ENCODE data around the gene TMEM38A. TPM values are rescaled to one million over a fixed set of nuclear protein-coding genes. Genes with fewer than 3 reads are reported as not detected.
"Not testable (repeated sequence)": the region's sequence is repeated elsewhere in the genome, so short reads cannot be mapped to it uniquely, and the experiment has no call there.

TMEM38A gene
- total RNA-seq, 3 donors from 2014 or later: 5.6 to 6.0 (median 5.8) TPM

DNA sequence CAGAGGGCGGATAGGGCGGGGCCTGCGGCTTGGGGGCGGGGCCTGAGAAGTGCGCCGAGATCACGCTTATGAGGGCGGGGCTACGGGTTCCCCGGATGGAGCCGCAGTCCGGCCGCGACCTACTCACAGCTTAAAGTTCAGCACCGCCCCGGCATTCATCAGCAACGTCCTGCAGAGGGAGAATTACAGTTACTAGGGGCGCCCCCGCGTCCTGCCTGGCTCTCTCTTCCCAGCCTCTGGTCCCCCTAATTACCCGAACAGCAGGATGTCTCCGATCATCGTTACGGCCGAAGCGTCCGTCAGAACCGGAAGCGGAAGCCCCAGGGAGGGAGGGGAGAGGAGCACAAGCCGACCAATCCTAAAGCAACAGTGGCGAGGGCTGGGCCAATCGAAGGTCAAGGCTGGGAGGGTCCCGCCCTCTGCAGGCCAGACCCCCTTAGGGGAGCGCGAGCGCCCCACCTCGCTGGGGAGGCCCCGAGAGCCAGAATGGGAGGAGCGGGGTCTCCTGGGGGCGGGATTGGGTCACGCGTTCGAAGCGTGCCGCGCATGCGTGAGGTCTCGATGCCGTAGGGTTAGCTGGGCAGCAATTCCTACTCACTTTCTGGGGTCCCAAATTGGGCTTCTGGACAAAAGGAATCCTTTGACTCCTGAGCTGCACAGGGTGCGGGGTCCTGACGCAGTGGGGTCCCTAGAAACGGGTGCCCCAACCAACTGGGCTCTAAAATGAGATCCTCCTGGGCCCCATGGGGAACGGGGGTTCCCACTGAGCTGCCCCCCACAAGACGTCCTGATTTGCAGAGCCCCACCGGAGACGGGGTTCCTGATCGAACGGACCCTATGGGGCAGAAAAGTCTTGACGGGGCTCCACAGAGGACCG is 869 bp upstream of the TMEM38A start, which contains the start of gene SMIM7:
SMIM7 (minus strand) TSS at position 313 of the 877 bp plus-strand sequence; CDS start at position 279, 34 bp downstream.
- ATAC-seq (peak; percentile 97), DNase-seq (peak; percentile 98 to 99 (median 99))
- Histone ChIP-seq H3K4me1 (ENCODE audit: low read depth) (peaks cover 12% of the 10 kb centered on the region), H3K4me3 (peak within 1 kb of the TSS; percentile 42), H3K36me3 (ENCODE audit: low read depth) (no peaks in the 10 kb centered on the region), H3K9me3 (no peaks in the 10 kb centered on the region)
- TF ChIP-seq, protein P1, sequence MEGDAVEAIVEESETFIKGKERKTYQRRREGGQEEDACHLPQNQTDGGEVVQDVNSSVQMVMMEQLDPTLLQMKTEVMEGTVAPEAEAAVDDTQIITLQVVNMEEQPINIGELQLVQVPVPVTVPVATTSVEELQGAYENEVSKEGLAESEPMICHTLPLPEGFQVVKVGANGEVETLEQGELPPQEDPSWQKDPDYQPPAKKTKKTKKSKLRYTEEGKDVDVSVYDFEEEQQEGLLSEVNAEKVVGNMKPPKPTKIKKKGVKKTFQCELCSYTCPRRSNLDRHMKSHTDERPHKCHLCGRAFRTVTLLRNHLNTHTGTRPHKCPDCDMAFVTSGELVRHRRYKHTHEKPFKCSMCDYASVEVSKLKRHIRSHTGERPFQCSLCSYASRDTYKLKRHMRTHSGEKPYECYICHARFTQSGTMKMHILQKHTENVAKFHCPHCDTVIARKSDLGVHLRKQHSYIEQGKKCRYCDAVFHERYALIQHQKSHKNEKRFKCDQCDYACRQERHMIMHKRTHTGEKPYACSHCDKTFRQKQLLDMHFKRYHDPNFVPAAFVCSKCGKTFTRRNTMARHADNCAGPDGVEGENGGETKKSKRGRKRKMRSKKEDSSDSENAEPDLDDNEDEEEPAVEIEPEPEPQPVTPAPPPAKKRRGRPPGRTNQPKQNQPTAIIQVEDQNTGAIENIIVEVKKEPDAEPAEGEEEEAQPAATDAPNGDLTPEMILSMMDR (IDR thresholded peaks at IDR 0.05): no peak
- intact Hi-C loops (cut with DNase I, micrococcal nuclease): no loop called here

- Histone ChIP-seq H3K36me3 (ENCODE audit: low read depth) (no peaks in the 10 kb centered on the region), H3K9me3 (no peaks in the 10 kb centered on the region), H3K4me1 (ENCODE audit: low read depth) (peaks cover 12% of the 10 kb centered on the region), H3K4me3 (peak overlapping the region; percentile 42)
- TF ChIP-seq, protein P1 (IDR thresholded peaks at IDR 0.05): no peak
- ATAC-seq (no peak), DNase-seq (peak; percentile 37 to 73 (median 61))
- intact Hi-C loops (cut with DNase I, micrococcal nuclease): no loop called here
These were observed 618 bp downstream of the TMEM38A start for GRCh38 chr19:16661480-16662034.

GRCh38 chr19:16668176-16668575 is 7.2 kb downstream of the TMEM38A start:
- no peaks in the 10 kb centered on the region for H3K4me1 ChIP-seq (ENCODE audit: low read depth)
- H3K4me3 ChIP-seq: no peak overlapping the region
- no peaks in the 10 kb centered on the region for H3K9me3 ChIP-seq
- intact Hi-C loops (cut with DNase I, micrococcal nuclease): no loop called here
- TF ChIP-seq, protein P1 (IDR thresholded peaks at IDR 0.05): no peak
- ATAC-seq (no peak), DNase-seq (no peak)
- no peaks in the 10 kb centered on the region for H3K36me3 ChIP-seq (ENCODE audit: low read depth)

DNA sequence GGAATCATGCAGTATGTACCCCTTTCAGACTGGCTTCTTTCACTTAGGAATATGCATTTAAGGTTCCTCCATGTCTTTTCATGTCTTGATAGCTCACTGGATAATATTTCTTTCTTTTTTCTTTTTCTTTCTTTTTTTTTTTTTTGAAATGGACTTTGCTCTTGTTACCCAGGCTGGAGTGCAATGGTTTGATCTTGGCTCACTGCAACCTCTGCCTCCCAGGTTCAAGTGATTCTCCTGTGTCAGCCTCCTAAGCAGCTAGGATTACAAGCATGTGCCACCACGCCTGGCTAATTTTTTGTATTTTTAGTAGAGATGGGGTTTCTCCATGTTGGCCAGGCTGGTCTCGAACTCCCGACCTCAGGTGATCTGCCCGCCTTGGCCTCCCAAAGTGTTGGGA is 7.8 kb downstream of the TMEM38A start:
- H3K4me3 ChIP-seq; H3K4me1 ChIP-seq (ENCODE audit: low read depth); intact Hi-C loops (cut with DNase I, micrococcal nuclease); DNase-seq; H3K36me3 ChIP-seq (ENCODE audit: low read depth); ATAC-seq; H3K9me3 ChIP-seq: not testable (repeated sequence)

DNA sequence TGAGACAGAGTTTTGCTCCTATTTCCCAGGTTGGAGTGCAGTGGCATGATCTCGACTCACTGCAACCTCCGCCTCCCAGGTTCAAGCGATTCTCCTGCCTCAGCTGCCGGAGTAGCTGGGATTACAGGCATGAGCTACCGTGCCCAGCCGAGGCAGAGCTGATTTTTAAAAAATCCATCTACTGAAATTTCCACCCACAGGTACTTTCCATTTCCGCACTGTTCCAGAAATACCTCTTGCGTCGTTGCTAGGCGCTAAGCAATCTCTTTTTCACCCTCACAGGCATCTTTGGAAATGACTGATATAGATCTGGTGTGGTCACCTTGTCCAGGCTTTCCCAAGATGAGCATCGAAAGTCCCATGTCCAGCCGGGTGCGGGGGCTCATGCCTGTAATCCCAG is 9.4 kb downstream of the TMEM38A start:
- TF ChIP-seq, protein P1 (IDR thresholded peaks at IDR 0.05): no peak
- Histone ChIP-seq H3K9me3 (no peaks in the 10 kb centered on the region), H3K4me1 (ENCODE audit: low read depth) (no peaks in the 10 kb centered on the region), H3K4me3 (no peak overlapping the region), H3K36me3 (ENCODE audit: low read depth) (no peaks in the 10 kb centered on the region)
- no peak for ATAC-seq
- no peak for DNase-seq
- intact Hi-C loops (cut with DNase I, micrococcal nuclease): no loop called here

DNA sequence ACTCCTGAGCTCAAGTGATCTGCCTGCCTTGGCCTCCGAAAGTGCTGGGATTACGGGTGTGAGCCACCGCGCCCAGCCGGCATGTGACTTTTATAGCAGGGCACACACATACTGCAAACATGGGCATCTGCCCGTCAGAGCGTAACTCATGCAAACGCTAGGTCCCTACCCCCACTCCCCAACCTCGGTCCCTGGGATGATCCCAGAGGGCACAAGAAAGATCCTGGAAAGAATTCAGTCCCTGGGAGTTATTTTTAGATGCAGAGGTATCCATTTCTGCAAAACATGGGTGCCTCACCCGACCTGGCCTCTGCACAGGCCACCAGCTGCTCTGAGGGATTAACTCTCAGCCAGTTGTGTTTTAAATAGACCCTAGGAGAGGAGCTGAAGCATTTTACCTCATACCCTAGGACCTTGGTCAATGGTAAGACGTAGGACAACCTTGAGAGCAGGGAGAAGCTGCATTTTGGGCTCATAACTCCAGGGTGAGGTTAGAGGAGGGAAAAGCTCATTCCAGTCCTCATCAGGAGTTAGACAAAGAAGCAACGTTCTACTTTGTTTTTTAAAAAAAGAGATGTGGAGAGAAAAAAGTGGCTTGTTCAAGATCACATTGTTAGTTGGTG is 10.8 kb downstream of the TMEM38A start:
- DNase-seq (peak; percentile 60 to 66 (median 62)), ATAC-seq (peak; percentile 84)
- H3K4me1 ChIP-seq (ENCODE audit: low read depth): no peaks in the 10 kb centered on the region
- H3K4me3 ChIP-seq: no peak overlapping the region
- intact Hi-C loops (cut with DNase I, micrococcal nuclease): no loop called here
- H3K9me3 ChIP-seq: no peaks in the 10 kb centered on the region
- no peaks in the 10 kb centered on the region for H3K36me3 ChIP-seq (ENCODE audit: low read depth)
- TF ChIP-seq, protein P1 (IDR thresholded peaks at IDR 0.05): no peak
